Upper lobe of left lung (tissue), 6 donors: ENCODE measurements around the gene SERPINB13. TPM values are rescaled to one million over a fixed set of nuclear protein-coding genes. Genes with fewer than 3 reads are reported as not detected.

Experiments
- ATAC-seq, 2 donors: fragments of 200-7000 bp; cut with Tn5 transposase; one replicate each; pipeline ENCODE4 v1.9.1; 2022; ENCODE audit warnings: mild to moderate bottlenecking in 2 of 2, moderate library complexity in 2 of 2; ENCODE audit not compliant: low FRiP score in 2 of 2
- DNase-seq, 2 donors: peaks; one replicate each; pipeline ENCODE4 v3.0.0-alpha.2; 2019 to 2020
- H3K27ac ChIP-seq, 4 donors: fragments of 200-600 bp; sonication (generic); one replicate each; pipeline ENCODE4 v1.5.1; 2016 to 2019
- H3K27me3 ChIP-seq, 4 donors: fragments of 200-600 bp; sonication (generic); one replicate each; pipeline ENCODE4 v1.5.1; 2017 to 2019
- H3K36me3 ChIP-seq, 4 donors: fragments of 200-600 bp; sonication (generic); one replicate each; pipeline ENCODE4 v1.5.1; 2016 to 2019
- H3K4me1 ChIP-seq, 4 donors: fragments of 200-600 bp; sonication (generic); one replicate each; pipeline ENCODE4 v1.5.1; 2018 to 2019
- H3K4me3 ChIP-seq, 4 donors: fragments of 200-600 bp; sonication (generic); one replicate each; pipeline ENCODE4 v1.5.1; 2017 to 2019; ENCODE audit warnings: mild to moderate bottlenecking in 2 of 4, moderate library complexity in 1 of 4
- H3K9me3 ChIP-seq, 4 donors: fragments of 200-600 bp; sonication (generic); one replicate each; pipeline ENCODE4 v1.5.1; 2018 to 2019
- EP300 ChIP-seq, 4 donors: sonication (generic); formaldehyde crosslinking; IDR thresholded peaks; one replicate each; pipeline ENCODE4 v1.5.1; 2017; ENCODE audit warnings: antibody characterized with exemption in 4 of 4, control low read depth in 2 of 4
- POLR2A ChIP-seq, 4 donors: fragments of 450-650 bp; IDR thresholded peaks; one replicate each; pipeline ENCODE4 v1.5.1; 2016 to 2017; ENCODE audit warnings: antibody characterized with exemption in 4 of 4, mild to moderate bottlenecking in 2 of 4
- POLR2AphosphoS5 ChIP-seq, 2 donors: sonication (generic); formaldehyde crosslinking; IDR thresholded peaks; one replicate each; pipeline ENCODE4 v1.5.1; 2017; ENCODE audit warnings: antibody characterized with exemption in 2 of 2
- WGBS, 2 donors: methylation state at CpG; one replicate each; pipeline ENCODE4 v1.1.5; 2017 to 2018; 5-methylcytosine and 5-hydroxymethylcytosine counted together
- total RNA-seq, 6 donors: library from RNA; depleted of rRNA in 4 of 6; stranded (reverse); fragments of >200 nt in 4 of 6; gene quantifications; one replicate each; pipeline versions ENCODE4 v1.1.0 to v1.2.1, GENCODE V29; 2016 to 2021
- TF ChIP-seq, protein P1 (sequence below), 6 experiments: fragments of 450-650 bp in 4 of 6; fragments of 200-600 bp in 2 of 6; sonication (generic) in 2 of 6; IDR thresholded peaks; one replicate each; pipeline ENCODE4 v1.5.1; 2016 to 2019; ENCODE audit warnings: antibody characterized with exemption in 6 of 6
- donor health status: DM: no; HTN: no; CAD: no; lungs with moderate emphysema.
- donor health status: DM: no; HTN: yes; CAD: no; lungs with severe emphysema.

The SERPINB13 gene
- total RNA-seq, 6 donors from 2014 or later = 3.9 TPM; not detected in 5

DNA sequence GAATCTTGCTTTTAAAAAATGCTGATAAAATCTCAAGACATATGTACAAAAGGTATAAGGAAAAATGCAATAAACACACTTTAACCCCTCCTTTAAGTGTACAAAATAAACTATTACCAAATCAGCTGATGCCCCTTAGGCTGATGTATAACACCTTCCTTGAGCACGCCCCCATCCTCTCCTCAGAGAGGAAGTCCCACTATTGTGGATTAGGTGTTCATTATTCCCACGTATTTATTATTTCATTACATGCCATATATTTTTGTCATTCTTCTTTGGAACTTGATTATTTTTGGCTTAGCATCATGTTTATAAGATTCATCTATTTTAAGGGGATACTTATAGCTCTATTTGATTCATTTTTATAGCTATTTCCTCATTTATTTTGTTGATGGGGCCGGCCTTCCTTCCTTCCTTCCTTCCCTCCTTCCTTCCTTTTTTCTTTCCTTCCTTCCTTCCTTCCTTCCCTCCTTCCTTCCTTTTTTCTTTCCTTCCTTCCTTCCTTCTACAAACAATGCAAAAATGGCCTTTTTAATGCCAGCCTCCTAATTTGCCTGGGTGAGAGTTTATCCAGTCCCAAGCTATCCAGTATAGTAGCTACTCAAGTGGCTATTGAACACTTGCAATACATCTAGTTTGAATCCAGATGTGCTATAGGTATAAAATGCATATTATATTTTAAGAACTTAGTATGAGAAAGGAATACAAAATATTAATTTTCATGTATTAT is 4.0 kb downstream of the SERPINB13 start:
- Histone ChIP-seq H3K27me3 (no peaks in the 10 kb centered on the region), H3K36me3 (no peaks in the 10 kb centered on the region), H3K4me1 (peaks cover 0 to 4% (median 0%) of the 10 kb centered on the region in 4 donors), H3K9me3 (no peaks in the 10 kb centered on the region), H3K27ac (no peak overlapping the region), H3K4me3 (no peak overlapping the region)
- no peak for ATAC-seq
- no peak for DNase-seq
- TF ChIP-seq, protein P1, sequence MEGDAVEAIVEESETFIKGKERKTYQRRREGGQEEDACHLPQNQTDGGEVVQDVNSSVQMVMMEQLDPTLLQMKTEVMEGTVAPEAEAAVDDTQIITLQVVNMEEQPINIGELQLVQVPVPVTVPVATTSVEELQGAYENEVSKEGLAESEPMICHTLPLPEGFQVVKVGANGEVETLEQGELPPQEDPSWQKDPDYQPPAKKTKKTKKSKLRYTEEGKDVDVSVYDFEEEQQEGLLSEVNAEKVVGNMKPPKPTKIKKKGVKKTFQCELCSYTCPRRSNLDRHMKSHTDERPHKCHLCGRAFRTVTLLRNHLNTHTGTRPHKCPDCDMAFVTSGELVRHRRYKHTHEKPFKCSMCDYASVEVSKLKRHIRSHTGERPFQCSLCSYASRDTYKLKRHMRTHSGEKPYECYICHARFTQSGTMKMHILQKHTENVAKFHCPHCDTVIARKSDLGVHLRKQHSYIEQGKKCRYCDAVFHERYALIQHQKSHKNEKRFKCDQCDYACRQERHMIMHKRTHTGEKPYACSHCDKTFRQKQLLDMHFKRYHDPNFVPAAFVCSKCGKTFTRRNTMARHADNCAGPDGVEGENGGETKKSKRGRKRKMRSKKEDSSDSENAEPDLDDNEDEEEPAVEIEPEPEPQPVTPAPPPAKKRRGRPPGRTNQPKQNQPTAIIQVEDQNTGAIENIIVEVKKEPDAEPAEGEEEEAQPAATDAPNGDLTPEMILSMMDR (IDR thresholded peaks at IDR 0.05) = no peak
- no peak for TF ChIP-seq POLR2A (IDR thresholded peaks at IDR 0.05)
- no peak for TF ChIP-seq EP300 (IDR thresholded peaks at IDR 0.05)
- TF ChIP-seq POLR2AphosphoS5 (IDR thresholded peaks at IDR 0.05) = no peak
- 72 to 73% methylated on average over 3 of the region's 3 CpGs for WGBS, 2 donors

DNA sequence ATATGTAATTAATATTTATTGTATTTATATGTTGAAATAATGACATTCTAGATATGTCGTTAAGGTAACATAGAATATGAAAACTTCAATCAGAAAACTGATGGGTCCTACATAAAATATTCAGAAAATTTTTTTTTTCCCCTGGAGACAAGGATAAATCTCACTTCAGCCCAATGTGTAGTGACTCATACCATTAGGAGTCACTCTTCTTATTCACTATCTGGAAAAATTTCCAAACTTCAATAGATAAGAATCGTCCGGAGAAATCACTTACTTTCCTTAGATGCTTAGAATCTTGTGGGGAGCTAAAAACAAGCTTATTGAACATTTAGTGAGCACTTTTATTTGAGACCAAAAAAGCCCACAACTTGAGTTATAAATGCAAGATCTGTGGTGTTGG is 4.6 kb downstream of the SERPINB13 start:
- 87 to 91% methylated on average over 3 of the region's 3 CpGs for WGBS, 2 donors
- TF ChIP-seq, protein P1 (IDR thresholded peaks at IDR 0.05) = no peak
- TF ChIP-seq POLR2AphosphoS5 (IDR thresholded peaks at IDR 0.05) = no peak
- no peak for TF ChIP-seq POLR2A (IDR thresholded peaks at IDR 0.05)
- no peak for TF ChIP-seq EP300 (IDR thresholded peaks at IDR 0.05)
- ATAC-seq = no peak

DNA sequence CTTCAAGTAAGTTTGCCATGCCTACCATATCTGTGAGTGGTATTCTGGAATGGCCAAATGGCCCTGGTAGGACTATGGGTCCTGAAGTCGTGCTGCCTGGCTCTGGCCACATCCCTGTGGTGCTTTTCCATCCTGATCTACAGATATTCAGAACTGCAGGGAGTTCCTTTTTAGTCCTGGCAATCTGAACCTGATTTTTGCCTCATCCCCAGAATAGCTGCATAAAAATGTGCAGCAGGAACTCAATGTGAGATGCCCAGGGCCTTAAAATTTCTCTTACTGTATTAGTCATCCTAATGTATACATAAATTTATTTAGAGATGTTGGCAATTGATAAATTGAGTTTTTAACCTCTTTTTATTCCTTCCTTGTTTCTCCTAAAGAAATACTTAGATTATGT is 5.3 kb downstream of the SERPINB13 start:
- 32 to 38% methylated on average over 1 of the region's 1 CpG for WGBS, 2 donors
- TF ChIP-seq POLR2AphosphoS5 (IDR thresholded peaks at IDR 0.05) (no peak), POLR2A (IDR thresholded peaks at IDR 0.05) (no peak), EP300 (IDR thresholded peaks at IDR 0.05) (no peak)
- TF ChIP-seq, protein P1 (IDR thresholded peaks at IDR 0.05) = no peak
- no peaks in the 10 kb centered on the region for H3K36me3 ChIP-seq
- no peaks in the 10 kb centered on the region for H3K27me3 ChIP-seq
- H3K27ac ChIP-seq = no peak overlapping the region
- H3K4me3 ChIP-seq = no peak overlapping the region
- peaks cover 0 to 4% (median 0%) of the 10 kb centered on the region in 4 donors for H3K4me1 ChIP-seq
- H3K9me3 ChIP-seq = no peaks in the 10 kb centered on the region
- DNase-seq (no peak), ATAC-seq (no peak)

More for the DNA sequence above, 4.6 kb downstream of the SERPINB13 start:
- no peak for DNase-seq
- Histone ChIP-seq H3K4me1 (peaks cover 0 to 4% (median 0%) of the 10 kb centered on the region in 4 donors), H3K27me3 (no peaks in the 10 kb centered on the region), H3K27ac (no peak overlapping the region), H3K4me3 (no peak overlapping the region), H3K9me3 (no peaks in the 10 kb centered on the region), H3K36me3 (no peaks in the 10 kb centered on the region)

DNA sequence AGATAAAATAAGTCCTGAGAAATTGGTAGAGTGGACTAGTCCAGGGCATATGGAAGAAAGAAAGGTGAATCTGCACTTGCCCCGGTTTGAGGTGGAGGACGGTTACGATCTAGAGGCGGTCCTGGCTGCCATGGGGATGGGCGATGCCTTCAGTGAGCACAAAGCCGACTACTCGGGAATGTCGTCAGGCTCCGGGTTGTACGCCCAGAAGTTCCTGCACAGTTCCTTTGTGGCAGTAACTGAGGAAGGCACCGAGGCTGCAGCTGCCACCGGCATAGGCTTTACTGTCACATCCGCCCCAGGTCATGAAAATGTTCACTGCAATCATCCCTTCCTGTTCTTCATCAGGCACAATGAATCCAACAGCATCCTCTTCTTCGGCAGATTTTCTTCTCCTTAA is 9.8 kb downstream of the SERPINB13 start:
- Histone ChIP-seq H3K27ac (no peak overlapping the region), H3K4me1 (no peaks in the 10 kb centered on the region), H3K36me3 (no peaks in the 10 kb centered on the region), H3K27me3 (no peaks in the 10 kb centered on the region), H3K9me3 (no peaks in the 10 kb centered on the region), H3K4me3 (no peak overlapping the region)
- TF ChIP-seq, protein P1 (IDR thresholded peaks at IDR 0.05) = no peak
- TF ChIP-seq EP300 (IDR thresholded peaks at IDR 0.05) (no peak), POLR2A (IDR thresholded peaks at IDR 0.05) (no peak), POLR2AphosphoS5 (IDR thresholded peaks at IDR 0.05) (no peak)
- 82 to 85% methylated on average over 14 of the region's 14 CpGs for WGBS, 2 donors
- ATAC-seq = no peak
- DNase-seq = no peak

DNA sequence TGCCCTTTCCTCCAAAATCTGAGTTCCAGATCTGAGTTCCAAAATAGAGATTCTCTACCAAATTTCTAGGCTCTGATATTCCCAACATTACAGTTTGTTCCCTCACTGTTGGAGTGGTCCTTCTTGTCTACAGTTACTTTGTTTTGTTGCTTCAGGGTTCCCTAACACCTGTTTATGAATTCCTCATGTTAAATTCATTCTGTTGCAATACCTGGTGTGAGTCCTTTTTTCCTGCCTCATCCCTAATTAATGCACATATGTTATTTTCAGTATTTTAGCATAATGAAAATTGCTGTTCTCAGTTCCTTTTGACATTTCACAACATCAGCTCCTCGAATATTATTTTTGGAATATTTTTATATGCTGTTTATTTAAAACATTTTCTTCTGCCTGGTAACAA is 16.2 kb downstream of the SERPINB13 start:
- WGBS, 2 donors = 53 to 67% methylated on average over 1 of the region's 1 CpG
- H3K36me3 ChIP-seq = no peaks in the 10 kb centered on the region
- ATAC-seq = no peak

More for the DNA sequence above, 16.2 kb downstream of the SERPINB13 start:
- H3K27ac ChIP-seq = no peak overlapping the region
- DNase-seq = no peak
- H3K27me3 ChIP-seq = no peaks in the 10 kb centered on the region
- H3K9me3 ChIP-seq = no peaks in the 10 kb centered on the region
- no peak for TF ChIP-seq POLR2AphosphoS5 (IDR thresholded peaks at IDR 0.05)
- TF ChIP-seq, protein P1 (IDR thresholded peaks at IDR 0.05) = no peak
- no peak for TF ChIP-seq EP300 (IDR thresholded peaks at IDR 0.05)
- TF ChIP-seq POLR2A (IDR thresholded peaks at IDR 0.05) = no peak
- H3K4me3 ChIP-seq = no peak overlapping the region
- H3K4me1 ChIP-seq = no peaks in the 10 kb centered on the region
